ENCODE measurements around the gene TLR10.
"Not testable (repeated sequence)": the region's sequence is repeated elsewhere in the genome, so short reads cannot be mapped to it uniquely, and the experiment has no call there.

Gene TLR10, protein sequence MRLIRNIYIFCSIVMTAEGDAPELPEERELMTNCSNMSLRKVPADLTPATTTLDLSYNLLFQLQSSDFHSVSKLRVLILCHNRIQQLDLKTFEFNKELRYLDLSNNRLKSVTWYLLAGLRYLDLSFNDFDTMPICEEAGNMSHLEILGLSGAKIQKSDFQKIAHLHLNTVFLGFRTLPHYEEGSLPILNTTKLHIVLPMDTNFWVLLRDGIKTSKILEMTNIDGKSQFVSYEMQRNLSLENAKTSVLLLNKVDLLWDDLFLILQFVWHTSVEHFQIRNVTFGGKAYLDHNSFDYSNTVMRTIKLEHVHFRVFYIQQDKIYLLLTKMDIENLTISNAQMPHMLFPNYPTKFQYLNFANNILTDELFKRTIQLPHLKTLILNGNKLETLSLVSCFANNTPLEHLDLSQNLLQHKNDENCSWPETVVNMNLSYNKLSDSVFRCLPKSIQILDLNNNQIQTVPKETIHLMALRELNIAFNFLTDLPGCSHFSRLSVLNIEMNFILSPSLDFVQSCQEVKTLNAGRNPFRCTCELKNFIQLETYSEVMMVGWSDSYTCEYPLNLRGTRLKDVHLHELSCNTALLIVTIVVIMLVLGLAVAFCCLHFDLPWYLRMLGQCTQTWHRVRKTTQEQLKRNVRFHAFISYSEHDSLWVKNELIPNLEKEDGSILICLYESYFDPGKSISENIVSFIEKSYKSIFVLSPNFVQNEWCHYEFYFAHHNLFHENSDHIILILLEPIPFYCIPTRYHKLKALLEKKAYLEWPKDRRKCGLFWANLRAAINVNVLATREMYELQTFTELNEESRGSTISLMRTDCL

DNA sequence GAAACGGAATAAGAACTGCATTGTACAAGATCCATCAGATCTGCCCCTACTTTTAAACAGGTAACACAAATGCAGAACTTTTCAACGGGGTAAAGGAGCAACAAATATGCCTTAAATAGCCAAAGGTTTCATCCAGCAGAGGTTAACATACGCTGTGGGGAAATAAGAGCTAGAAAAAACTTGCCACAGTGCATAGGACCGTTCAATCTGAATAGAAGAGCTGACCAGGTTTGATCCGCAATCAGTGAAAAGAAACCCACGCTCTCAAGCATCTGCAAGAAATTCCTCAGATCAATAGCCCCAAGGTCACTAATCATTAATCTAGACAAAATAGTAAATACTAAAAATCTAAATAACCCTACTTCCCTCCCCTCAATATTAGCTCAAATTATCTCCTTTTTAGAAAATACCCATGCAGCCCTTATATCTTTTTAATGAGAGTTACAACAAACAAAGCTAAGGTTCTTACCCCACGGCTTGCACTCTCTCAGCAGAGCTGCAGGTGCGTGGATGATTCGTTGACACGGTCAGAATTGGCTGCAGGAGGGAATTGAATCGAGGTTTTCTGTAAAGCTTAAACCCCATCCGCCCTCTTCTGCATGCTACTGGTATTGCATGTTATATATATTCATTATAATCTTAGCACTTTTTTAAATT lies at the start of gene TLR10:
TSS of gene TLR10 (minus strand) at position 539 of the 657 bp plus-strand sequence. CDS start 7,400 bp downstream, outside the sequence.
- no peak for DNase-seq

DNA sequence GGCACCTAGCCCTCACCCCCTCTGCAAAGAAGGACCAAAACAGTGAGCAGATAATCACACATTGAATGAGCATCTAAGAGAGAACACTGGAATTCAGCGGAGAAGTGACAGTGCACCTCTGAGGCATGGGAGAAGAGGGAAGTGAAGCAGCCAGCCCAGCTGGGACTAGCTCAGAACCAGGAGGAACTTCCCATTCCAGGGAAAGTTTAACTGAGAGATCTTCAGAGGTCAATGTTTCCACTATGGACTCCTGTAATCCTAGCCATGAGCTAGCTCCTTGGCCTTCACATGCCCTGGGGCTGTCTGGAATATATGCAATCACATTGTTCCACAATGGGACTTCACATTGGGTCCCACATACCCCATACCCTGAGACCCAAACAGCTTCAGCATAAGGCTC lies 49.4 kb upstream of the TLR10 start:
- no peak for DNase-seq

DNA sequence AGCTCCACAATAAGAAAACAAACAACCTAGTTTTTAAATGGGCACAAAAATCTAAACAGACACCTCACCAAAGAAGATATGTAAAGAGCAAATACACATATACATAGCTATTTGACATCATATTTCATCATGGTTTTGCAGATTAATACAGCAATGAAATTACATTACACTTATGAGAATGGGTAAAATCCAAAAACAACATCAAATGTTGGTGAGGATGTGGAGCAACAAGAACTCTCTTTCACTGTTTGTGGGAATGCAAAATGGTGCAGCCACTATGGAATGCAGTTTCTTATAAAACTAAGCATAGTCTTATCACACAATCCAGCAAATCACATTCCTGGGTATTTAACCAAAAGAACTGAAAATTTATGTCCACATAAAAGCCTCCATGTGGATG lies 48.9 kb upstream of the TLR10 start:
- no peak for DNase-seq

DNA sequence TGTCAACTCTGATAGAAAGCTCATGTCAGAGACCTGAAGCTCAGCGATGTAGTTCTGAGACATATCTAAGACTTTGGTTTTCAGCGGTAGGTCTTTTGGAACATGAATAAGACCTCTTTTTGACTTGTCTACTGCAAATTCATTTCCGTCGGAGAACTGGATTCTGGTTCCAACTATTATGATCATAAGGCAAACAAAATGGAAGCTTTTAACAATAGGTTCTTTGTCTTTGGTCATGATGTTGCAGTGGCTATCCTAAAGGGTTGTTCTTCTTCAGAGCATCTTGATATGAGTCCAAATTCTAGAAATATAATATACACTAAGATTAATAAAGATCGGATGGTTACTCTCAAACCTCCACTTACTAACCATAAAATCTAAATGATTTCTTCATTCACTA lies 46.4 kb upstream of the TLR10 start:
- no peak for DNase-seq

DNA sequence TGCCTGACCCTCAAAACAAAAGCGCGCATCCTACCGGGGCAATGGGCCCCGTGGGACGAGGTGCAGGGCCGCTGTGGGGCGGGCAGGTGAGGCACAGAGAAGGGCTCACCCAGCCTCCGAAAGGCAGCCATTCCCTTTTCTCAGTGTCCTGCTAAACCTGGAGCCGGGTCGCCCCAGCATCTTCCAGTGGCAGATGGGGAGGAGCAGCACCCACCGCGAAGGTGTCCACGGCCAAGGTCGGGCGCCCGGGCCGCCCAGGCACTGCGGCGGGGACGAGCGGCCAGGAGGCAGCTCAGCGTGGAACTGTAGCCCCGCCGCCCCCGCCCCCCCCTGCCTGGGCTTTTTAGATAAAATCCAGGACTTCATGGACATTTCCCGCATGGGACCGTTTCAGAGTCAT lies 41.0 kb upstream of the TLR10 start:
- no peak for DNase-seq

DNA sequence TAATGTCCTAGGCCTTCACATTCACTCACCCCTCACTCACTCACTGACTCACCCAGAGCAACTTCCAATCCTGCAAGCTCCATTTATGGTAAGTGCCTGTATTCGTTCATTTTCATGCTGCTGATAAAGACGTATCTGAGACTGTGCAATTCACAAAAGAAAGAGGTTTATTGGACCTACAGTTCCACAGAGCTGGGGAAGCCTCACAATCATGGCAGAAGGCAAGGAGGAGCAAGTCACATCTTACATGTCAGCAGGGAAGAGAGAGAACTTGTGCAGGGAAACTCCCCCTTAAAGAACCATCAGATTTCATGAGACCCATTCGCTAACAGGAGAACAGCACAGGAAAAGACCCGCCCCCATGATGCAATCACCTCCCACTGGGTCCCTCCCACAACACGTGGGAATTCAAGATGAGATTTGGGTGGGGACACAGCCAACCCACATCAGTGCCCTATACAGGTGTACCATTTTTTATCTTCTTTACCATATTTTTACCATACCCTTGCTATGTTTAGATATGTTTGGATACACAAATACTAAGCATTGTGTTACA lies 40.0 kb upstream of the TLR10 start:
- DNase-seq: no peak

DNA sequence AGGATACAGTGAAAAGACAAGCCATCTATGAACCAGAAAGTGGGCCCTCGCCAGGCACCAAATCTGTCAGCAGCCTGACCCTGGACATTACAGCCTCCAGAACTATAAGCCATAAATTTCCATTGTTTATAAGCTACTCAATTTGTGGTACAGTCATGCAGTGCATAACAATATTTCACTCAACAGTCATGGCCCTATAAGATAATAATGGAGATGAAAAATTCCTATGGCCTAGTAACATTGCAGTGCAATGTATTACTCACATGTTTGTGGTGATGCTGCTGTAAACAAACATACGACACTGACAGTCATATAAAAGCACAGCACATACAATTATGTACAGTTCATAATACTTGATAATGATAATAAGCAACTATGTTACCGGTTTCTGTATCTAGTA lies 38.9 kb upstream of the TLR10 start:
- DNase-seq: no peak

DNA sequence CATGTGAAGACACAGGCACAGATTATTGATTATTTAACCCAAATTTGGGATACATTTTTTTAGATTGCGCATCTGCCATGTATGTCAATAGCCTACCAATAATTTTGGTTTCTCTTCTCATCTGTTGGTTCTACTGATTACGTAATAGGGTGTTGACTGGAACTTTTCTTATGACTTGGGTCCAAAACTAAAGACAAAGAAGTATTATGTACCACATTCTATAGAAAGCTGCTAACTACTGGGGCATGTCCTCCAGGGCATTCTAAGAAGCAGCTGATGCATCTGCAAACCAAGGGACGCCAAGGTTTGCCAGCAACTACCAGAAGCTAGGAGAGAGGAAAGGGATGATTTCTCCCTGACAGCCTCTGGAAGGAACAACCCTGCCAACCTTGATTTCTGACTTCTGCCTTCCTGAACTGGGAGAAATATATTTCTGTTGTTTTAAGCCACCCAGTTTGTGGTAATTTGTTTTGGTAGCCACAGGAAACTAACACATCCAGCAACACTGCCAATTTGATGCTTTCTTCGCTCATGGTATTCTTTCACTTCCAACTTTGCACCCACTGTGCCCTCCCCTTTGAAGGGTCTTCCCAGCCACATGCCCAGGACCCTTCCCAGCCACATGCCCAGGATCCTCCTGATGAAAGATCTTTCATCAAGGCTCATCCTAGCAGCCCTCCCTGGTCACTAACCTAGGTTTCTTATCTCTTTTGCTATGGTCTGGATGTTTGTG lies 37.7 kb upstream of the TLR10 start:
- no peak for DNase-seq

DNA sequence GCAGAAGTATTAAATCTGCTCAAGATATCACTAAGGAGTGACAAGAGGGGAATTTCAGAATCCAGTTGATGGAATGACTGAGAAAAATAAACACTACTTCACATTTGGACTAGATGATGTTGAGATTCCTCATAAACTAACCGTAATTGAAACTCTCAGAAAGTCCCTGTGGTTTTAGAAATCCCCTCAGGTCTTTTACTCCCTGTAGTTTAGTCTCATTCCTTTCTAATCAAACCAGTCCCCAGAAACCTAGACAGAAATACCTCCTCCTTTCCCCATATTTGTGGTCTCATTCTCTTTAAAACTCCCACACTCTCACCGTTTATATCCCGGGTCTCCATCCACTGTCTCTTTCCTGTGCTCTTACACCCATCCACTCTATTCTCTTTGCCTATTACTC lies 36.8 kb upstream of the TLR10 start:
- DNase-seq: no peak

DNA sequence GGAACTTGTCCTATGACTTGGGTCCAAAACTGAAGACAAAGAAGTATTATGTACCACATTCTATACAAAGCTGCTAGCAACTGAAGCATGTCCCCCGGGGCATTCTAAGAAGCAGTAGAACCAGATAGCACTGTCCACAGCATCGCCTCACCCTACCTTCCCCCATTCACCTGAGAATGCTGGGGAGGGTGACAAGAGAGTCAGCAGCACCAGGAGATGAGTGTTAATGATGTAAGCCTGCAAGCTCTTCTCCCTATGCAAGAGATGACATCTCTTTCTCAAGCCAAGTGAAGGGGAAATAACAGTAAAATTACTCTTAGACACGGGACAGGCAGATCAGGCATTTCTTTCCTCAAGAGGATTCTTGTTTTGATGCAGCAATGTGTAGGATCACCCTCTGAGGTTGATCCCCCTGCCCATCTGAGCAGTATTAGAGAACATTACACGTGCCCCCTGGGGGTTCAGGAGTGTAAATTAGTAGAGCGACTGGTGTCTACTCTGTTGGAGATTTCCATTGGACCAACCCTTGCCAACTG lies 35.7 kb upstream of the TLR10 start:
- peak; percentile 91 for DNase-seq

DNA sequence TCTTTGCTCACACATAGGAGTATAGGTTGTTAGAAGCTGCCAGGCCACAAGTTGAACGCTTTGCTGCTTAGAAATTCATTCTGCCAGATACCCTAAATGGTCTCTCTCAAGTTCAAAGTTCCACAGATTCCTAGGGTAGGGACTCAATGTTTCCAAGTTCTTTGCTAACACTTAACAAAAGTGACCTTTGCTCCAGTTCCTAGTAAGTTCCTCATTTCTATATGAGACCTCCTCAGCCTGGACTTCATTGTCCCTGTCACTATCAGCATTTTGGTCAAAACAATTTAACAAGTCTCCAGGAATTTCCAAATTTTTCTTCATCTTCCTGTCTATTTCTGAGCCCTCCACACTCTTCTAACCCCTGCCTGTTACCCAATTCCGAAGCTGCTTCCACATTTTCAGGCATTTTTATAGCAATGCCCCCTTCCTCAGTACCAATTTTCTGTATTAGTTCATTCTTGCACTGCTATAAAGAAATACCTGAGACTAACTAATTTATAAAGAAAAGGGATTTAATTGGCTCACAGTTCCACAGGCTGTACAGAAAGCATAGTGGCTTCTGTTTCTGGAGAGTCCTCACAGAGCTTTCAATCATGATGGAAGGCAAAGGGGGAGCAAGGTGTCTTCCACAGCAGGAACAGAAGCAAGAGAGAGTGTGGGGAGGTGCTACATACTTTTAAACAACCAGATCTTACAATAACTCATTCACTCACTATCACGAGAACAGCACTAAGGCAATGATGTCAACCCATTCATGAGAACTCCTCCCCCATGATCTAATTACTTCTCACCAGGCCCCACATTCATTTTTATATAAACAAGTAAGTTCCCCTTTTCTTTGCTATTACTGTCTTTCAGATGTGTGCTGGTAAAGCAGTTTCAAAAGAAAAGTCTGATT lies 33.3 kb upstream of the TLR10 start:
- no peak for DNase-seq

DNA sequence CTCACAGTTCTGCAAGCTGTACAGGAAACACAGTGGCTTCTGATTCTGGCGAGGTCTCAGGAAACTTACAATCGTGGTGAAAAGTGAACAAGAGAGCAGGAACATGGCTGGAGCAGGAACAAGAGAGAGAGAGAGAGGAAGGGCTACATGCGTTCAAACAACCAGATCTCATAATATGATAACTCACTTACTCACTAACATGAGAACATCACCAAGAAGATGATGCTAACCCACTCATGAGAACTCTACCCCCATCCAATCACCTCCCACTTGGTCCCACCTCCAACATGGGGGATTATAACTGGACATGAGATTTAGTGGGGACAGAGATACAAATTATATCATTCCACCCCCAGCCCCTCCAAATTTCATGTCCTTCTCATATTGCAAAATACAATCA lies 31.6 kb upstream of the TLR10 start:
- DNase-seq: no peak

DNA sequence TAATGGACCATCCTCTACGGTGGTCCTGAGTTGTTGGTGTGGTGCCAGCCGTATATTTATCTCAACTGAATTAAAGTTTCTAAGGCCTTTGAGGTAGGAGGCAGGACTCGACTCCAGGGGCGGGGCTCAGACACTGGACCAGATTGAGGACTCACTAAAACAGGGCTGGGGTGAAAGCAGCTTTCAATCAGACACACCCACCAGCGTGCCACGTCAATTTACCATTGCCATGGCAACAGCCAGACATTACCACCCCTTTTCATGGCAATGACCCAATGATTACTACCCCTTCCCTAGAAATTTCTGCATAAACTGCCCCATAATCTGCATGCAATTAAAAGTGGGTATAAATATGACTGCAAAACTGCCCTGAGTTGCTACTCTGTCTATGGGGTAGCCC lies 28.5 kb upstream of the TLR10 start:
- no peak for DNase-seq

DNA sequence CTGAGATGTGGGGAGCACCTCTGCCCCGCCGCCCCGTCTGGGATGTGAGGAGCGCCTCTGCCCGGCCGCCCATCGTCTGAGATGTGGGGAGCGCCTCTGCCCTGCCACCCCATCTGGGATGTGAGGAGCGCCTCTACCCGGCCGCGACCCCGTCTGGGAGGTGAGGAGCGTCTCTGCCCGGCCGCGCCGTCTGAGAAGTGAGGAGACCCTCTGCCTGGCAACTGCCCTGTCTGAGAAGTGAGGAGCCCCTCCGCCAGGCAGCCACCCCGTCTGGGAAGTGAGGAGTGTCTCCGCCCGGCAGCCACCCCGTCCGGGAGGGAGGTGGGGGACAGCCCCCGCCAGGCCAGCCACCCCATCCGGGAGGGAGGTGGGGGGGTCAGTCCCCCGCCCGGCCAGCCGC lies 24.7 kb upstream of the TLR10 start:
- DNase-seq: not testable (repeated sequence)

DNA sequence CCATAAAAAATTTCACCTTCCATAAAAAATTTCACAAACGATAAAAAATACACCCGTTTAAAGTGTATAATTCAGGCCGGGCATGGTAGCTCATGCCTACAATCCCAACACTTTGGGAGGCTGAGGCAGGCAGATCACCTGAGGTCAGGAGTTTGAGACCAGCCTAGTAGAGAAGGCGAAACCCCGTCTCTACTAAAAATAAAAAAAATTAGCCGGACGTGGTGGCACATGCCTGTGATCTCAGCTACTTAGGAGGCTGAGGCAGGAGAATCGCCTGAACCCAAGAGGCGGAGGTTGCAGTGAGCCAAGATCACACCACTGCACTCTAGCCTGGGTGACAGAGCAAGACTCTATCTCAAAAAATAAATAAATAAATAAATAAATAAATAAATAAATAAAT lies 23.5 kb upstream of the TLR10 start:
- not testable (repeated sequence) for DNase-seq

DNA sequence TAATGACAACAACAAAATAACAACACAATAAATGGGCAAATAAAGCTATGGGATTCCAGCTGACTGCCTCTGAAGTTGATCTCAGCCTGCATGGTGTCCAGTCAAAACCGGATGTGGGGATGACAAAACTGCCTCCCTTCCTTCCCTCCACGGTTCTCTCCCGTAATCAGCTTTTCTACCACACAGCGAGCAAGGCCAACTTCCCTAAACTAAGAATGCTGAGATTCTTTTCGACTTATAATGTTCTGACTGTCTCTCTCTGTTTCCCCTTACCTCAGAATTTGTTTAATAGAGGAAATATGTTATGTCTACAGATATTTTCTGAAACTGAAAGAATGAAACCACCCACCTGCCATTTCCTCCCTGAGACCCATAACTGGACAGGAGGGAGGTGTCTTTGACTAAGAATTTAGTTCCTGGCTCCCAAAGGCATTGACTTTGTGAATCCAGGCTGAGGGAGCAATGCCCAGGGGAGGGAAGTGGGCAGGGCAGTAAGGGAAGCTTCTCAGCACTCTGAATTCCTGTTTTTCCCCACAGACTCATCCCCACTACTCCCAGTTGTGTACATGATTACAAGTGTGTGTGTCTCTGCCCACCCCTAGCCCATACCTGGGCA lies 22.8 kb upstream of the TLR10 start:
- no peak for DNase-seq

DNA sequence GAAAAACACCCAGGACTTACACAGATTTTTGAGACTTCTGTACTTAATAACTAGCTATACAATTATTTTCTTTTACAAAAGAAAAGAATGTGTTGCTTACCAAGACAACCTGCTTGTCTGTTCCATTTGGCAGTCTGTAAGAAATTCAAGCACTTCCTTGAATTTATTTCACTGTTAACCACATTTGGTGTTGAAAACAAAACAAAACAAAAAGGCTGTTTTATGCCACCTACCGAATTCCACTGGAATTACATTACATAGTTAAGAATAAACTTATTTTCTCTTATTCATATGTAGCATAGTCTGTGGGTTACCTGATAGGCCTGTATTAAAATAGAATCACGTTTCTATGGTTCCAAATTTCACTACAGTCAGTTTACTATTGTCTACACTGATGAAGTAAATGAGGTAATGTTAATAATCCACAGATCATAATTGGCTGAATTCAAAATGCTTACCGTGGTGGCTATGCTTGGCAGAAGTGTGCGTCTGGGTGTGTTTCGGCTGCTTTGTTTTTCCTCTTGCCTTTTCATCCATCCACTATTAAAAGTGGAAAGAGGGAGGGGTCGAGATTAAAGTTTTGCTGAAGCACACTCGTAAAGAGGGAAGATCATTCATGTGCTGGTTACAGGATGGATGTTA lies 22.0 kb upstream of the TLR10 start, which contains the start of gene TLR1:
TSS of gene TLR1 (minus strand) at position 138 of the 642 bp plus-strand sequence. CDS start 5,960 bp downstream, outside the sequence.
- DNase-seq: no peak

DNA sequence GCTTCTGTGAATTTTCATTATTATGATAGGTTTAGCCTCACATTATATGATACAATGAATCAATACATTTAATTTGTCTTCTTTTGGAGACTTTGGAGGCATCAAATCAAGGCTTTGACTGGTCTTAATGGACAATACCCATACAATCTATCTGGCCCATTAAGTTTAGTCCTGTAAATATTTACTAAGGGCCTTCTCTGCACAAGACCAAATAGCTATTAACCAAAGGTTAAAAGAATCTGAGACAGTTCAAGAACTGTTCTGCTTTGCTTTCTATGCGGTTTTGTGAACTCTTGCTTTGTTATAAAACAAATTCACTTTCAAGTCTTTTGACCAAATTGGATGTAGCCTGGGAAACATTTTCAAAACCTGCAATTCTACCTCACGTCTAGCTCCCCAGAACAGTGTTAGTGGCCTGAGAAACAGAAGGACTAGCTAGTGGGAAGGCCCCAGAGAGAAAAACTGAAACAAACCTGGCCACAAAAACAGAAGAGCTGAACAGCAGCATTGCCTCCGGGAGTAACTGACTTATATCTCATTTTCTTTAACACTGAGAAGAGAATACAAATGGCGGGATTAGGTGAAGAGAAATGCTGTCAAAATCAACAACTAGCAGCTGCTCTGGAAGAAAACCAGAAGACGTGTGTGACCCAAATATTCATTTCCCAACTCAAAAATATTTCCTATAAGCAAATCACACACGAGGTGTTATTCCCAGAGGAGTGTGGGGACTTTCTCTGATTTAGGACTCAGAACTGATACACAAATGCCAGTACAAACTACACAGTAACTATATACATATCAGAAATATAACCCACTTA lies 21.3 kb upstream of the TLR10 start:
- DNase-seq: no peak

Measured in islet precursor cell (in vitro differentiated cells).